ENCODE measurements around the gene LDB3.

The LDB3 gene

DNA sequence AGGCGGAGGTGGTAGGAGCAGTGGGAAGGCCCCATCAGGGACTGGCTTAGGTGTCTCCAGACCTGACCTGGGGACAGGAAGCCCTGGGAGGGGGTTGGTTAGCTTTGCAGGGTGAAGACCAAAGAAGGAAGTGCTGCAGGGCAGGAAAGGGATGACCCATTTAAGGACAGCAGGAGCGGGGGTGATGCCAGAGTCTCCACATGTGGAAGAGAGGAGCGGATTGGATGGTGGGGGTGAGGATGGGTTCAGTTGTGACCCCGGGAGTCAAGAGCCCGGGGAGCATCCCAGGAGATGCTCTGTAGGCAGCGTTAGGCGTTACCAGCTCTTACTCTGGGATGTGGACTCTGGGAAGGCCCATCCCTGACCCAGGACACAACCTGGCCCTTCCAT lies 3.1 kb upstream of the LDB3 start:
- DNase-seq = no peak

DNA sequence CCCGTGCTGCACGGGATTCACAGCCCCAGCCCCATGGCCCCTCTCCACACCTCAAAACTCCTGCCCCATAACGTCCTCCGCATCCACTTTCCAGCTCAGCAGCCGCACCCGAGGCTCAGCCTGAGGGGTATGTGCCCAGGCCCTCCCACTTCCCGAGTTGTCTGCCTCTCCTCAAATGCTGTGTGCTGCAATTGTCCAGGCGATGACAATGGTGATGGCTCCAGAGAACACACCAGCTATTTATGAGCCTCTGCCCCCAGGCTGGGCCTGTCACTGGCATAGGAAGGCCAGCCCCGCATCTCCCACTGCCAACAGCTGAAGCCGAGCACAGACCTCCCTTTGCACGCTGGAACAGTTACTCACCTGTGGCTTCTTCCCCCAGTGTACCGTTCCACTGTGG lies 2.4 kb upstream of the LDB3 start:
- no peak for DNase-seq

DNA sequence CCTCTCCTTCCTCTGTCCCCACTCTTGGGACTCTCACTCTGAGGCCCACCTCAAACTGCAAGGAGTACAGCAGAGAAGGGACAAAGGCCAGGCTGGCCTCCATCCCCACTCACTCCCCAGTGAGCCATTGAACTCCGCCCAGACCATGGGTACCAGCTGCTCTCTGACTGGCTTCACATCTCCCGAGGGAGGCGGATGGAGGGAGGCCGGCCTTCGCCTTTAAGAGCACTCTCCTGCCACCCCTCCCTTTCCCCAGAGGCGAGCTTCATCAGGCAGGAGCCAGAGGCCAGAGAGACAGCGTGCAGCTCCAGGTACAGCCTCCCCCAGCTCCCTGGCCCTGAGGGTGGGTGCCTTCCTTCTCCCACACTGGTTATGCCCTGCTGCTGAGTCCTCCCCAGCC lies 1.8 kb upstream of the LDB3 start:
- DNase-seq = no peak

DNA sequence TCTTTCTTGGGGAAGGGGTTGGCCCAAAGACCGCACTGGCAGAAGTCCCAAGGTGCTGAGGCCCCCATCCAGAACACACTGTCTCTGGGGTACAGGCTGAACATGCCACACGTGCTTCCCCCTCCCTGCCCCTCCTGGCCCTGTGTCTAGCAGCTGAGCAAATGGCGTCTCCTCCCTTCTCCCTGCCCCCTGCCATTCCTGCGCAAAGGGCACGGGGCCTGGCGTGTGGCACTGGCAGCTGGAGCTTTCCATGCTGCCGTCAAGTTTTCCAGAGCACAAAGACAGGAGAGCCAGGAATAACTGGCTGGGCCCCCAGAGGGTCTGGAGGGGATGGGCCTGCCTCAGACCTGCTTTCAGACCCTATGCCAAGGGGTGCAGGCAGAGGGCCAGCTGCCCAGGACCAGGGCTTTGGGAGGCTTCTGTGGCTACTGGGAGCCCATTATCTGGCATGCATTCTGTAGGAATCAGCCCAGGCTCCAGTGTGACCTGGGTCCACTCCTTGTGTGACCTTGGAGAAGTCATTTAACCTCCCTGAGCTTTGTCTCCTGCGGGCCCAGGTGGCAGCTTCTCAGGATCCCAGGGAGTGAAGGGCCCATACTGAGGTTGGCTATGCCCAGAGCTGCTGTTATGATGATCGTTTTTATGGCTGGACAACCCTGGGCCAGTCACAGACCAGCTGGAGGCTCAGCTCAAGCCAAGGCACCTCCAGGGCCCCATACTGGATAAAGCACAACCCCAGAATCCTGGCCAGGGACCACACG lies 710 bp upstream of the LDB3 start:
- DNase-seq = no peak

DNA sequence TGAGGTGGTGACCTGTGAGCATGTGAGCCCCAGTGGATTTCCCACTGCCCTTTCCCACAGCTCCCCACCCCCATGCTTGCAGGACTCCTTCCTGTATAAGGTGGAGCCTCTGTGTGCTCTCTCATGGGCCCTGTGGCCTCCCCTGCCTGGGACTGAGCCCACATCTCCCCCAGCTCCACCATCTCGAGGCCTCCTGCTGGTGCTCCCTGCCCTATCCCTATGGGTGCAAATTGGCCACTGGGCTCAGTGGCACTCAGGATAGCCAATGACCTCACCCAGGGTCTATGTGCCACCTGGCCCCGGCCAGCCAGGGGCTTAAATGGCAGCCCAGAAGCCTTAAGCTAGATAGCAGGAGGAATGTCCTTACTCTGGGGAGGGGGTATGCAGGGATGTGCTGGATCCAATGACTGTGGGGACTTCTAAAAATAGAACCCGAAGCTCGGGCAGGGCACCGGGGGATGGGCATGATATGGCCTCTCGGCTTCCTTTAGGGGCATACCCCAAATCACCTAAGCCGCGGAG lies 2.0 kb downstream of the LDB3 start:
- DNase-seq = no peak

DNA sequence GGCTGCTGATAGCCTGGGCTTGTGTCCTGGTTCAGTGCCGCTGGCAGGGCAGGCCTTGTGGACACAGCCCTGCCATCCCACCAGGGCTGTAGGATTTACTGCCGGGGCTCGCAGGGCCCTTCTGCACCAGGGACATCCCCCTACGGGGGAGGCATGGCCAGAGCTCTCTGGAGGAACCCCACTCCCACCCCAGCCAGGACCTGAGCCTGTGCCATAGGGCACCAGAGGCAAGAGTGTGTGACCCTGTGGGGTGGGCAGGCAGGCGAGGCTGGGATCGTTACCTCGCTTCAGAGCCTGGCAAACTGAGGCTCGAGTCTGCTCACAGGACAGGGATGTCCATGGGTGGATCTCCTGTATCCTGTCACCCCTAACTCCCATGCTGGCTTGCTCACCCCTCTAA lies 2.6 kb downstream of the LDB3 start:
- DNase-seq = no peak

DNA sequence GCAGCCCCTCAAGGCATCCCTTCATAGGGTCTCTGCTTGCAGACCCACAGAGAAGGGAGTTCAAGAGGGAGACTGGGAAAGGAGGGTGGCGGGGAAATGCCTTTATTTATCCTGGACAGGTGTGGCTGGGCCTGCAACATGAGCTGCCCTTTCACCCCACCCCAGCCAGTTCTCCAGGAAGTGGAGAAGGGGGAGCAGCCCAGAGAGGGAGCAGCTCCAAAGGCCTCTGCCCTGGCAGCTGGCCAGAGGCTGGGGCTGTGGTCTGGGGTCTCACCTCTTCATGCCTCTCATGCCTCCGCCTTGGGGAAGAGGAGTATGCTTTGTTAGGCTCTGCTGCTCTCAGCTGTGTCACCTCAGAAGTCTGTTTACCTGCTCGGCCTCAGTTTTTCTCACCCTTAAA lies 3.1 kb downstream of the LDB3 start:
- DNase-seq = no peak

DNA sequence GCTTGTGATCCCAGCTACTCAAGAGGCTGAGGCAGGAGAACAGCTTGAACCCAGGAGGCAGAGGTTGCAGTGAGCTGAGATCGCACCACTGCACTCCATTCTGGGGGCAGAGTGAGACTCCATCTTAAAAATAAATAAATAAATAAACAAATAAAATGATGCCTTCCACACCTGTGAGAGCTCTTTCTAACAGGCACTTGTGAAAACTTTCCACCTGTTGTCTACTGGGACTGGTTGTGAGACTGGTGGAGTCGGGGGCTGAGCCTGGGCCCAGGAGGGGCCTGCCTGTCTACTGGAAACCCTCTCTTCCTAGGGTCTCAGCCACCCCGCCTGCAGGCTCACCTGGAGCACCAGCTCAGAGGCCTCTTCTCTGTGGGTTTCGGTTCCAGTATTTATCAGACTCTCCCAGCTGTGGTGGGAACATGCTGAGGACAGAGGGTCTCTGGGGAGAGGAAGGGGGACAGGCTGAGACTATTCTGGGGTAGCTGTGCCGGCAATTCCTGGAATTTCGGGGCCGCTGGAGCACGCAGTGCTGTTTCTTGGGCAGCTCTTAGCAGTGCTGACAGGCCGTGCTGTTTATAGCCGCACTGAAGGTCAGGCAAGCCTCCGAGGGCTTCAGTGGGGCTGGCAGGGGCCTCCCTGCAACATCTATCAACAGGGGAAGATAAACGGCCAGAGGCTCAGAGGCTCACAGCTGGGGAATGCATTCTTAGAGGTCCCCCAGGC lies 3.8 kb downstream of the LDB3 start:
- no peak for DNase-seq

DNA sequence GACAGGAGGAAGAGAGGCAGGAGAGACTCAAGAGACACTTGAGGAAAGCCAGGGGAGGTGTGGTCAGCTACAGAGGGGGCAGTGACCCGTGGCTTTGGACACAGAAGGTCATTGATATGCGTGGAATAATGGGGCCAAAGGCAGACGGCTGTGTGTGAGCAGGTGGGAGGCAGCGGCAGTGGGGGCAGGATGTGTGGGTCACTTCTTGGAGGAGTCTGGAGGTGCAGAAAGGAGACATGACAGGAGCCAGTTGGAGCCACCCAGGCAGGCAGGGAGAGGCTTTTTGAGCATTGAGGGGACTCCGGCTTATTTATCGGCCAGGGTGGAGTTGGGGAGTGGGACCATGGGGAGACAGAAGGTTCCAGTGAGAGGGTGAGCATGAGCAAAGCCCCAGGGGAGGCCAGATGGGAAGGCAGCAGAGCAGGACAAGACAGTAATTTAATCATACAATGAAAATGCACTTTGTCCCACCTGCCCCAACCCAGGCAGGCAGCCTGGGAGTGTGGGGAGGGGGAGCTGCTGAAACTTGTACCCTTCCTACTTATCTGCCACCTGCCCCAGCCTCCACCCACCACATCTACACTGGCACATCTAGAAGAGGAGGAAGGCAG lies 5.0 kb downstream of the LDB3 start:
- DNase-seq = no peak

DNA sequence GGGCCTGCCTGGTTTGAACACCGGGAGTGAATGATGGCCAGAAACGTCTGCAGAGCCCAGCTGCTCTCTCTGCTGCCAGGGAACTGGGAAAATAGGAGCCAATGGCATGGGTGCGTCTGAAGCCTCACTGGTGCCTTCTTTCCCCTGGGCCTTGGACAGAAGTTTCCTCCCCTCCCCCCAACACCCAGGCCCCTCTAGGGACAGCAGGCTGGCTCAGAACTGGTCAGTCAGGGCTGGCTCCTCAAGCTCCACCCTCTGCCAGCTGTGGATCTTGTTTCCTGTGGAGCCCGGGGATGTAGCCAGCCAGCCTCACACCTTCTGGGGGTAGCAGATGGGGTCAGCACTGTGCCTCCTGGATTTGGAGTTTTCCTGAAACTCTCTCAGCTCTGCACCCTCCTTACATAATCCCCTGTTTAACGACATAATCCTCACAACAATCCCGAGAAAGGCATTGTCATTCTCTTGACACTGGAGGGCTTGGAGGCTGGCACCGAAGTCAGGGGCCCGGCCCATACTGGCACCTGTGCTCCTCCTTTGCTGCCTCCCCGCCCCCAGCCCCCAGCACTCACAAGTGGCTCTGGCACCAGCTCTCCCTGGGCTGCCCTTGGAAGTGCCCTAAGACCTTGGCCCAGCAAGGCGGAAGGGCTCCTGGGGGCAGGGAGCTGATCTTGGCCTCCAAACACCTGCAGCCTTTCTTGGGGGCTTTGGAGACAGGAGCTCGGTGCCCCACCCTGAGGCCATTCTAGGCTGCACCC lies 5.7 kb downstream of the LDB3 start:
- no peak for DNase-seq

DNA sequence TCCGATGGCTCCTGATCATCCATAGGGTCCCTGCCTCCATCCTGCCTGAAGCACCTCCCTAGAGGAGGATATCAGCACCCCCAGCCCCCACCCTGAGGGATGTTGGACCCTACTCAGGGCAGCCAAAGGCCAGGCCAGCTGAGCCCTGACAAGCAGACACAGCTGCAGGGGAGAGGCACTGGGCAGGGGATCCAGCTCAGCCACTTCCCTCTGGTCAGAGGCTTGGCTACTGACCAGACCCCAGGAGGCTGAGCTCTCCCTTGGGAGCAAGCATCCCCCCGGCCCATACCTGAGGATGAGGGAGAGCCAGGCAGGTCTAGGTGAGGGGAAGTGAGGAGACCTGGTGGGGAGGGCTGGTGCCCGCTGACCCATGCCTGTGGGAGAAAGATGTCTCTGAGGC lies 6.6 kb downstream of the LDB3 start:
- no peak for DNase-seq

DNA sequence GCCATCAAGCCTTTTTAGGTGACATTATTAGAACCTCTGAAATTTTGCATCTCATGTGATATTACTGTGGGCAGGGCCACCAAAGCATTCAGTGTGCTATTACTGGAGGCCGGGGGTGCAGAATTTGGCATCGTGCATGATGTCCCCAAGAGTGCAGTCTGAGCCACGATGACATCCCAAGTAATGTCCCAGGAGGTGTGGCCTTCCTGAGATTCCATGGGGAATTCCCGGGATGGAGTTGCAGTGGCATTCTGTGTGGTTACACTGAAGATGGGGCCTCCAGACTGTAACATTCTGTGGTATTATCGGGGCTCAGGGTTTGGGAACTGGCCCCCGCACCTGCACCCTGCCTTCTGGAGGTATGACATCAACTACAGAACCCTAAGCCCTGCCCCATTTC lies 9.1 kb downstream of the LDB3 start:
- DNase-seq = no peak

DNA sequence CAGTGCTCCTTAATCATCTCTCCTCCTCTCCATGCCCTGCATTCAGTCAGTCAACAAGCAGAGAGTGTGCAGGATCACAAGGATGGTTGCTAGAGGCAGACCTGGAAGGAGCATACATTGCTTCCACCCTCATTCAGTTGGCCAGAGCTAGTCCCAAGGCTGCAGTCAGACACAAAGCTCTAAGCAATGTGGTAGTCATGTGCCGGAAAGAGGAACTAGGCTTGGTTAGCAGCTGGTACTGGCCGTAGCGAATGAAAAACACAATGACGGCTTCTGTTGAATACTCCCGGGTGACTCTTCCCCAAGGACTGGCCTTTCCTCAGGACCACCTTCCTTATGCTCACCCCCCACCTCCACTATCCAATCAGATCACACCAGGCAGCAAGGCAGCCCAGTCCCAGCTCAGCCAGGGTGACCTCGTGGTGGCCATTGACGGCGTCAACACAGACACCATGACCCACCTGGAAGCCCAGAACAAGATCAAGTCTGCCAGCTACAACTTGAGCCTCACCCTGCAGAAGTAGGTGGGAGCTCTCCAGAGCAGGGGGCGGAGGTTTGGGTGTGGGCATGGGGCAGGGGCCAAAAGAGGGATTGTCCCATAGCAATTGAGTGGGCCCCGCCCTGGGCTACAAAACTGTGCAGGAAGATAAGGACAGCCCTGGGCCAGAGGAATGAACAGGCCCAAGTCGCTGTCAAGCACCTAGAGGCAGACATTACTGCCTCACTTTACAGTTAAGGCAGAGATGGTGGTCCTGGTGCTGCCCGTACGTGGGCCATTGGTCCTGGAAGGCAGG lies 10.9 kb downstream of the LDB3 start:
- DNase-seq = no peak

DNA sequence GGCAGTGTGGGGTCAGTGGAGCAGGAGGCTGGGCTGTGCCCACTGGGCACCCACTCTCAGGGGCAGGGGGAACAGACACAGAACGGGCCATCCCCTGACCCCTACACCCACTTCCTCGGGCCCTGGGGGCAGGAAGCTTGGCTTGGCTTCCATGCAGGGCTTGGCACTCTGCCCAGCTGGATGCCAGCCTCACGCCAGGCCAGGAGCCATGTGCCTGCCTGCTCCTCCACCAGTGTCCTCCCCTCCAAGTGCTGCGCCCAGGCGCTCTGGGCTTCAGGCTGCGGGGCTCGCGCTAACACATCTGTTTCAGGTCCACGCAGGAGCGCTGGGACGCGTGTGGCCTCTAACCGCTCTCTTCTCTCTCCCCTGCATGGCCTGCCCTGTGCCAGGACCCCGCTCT lies 12.7 kb downstream of the LDB3 start:
- DNase-seq = no peak

DNA sequence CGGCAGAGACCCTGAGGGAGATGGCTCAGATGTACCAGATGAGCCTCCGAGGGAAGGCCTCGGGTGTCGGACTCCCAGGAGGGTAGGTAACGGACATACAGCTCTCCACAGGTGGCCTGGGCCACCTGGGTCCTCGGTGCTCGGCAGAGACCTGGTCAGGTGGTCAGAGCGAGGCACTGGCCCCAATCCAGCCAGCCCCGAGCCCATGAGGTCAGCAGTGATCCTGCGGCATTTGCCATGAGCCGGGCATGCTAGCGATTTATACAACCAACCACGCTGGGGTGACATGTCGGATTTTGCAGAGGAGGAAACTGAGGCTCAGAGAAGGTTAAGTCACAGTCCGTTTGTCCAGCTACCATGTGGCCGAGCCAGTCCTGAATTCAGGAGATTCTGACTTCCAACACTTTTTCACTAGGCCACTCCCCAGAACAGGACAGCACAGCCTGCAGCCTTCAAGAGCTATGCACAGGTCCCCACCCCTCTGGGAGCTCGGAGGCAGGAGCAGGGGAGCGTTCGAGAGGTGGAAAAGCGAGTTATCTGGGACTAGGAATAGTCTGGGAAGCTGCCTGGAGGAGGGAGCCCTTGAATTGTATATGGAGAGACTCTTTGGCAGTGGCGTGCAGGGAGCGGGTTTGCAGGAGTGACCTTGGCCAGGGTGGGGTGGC lies 13.5 kb downstream of the LDB3 start:
- DNase-seq = no peak

DNA sequence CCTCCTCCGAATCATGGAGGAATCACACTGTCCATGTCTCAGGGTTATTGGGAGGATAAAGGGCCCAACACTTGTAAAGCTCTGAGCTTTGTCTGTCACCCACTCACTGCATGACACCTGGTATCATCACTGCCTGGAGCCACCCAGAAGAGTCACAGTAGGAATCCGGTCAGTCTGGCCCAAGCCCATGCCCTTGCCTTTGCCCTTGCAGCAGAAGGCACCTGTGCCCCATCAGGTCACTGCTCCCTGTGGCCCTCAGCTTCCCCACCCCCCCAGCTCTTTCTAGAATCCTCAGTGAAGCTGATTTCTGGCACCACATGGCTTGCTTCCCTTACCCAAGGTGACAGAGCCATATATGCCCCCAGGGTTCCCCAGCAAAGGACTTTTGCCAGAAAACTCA lies 14.4 kb downstream of the LDB3 start:
- DNase-seq = no peak

DNA sequence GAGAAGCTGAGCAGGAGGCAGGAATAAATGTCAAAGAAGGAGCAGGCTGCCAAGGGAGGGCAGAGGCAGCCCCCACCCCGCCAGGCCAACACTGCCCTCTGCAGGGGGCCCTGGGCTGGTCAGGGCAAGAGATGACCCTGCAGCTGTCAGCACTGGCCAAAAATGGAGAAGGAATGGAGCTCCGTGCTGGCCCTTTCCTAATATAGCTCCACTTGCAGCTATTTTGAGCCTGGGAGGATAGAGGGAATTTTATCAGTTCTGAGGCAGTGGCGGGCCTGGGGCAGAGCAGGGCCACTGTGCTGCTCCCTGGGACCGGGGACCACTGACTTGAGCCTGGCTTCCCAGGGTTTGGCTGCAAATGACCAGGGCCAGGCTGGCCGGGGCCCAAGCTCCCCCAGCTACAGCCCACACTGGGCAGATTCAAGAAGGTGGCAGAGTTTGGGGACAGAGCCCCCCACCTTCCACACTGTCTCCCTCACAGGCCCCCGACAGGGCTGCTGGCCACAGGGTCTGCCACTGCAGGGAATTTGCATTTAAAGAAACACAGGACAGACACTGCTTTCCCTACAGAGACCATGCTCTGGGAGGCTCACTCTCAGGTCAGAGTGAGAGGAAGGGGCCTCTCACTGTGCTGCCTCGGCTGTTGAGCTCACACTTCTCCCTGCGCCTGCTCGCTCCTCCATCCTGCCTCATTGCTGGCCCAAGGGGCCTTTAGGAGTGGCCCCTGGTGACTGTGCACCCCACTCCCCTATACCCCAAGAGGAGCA lies 16.2 kb downstream of the LDB3 start:
- no peak for DNase-seq

DNA sequence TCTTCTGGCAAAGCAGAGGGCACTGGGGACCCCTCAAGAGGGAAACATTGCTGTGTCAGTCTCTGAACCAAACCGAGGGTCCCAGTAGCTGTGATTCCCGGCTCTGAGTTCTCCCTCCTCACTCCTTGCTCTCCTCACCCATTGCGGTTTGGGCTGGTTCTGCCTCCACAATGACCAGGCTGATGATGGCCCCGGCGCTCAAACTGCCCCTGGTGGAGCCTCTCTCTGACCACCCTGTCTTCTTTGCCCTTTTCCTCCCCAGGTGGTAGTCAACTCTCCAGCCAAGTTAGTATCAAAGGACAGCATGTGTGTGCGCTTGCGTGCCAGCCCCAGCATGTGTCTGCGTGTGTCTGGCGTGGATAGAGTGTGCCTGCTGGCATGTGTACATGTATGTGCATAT lies 17.1 kb downstream of the LDB3 start:
- DNase-seq = no peak

DNA sequence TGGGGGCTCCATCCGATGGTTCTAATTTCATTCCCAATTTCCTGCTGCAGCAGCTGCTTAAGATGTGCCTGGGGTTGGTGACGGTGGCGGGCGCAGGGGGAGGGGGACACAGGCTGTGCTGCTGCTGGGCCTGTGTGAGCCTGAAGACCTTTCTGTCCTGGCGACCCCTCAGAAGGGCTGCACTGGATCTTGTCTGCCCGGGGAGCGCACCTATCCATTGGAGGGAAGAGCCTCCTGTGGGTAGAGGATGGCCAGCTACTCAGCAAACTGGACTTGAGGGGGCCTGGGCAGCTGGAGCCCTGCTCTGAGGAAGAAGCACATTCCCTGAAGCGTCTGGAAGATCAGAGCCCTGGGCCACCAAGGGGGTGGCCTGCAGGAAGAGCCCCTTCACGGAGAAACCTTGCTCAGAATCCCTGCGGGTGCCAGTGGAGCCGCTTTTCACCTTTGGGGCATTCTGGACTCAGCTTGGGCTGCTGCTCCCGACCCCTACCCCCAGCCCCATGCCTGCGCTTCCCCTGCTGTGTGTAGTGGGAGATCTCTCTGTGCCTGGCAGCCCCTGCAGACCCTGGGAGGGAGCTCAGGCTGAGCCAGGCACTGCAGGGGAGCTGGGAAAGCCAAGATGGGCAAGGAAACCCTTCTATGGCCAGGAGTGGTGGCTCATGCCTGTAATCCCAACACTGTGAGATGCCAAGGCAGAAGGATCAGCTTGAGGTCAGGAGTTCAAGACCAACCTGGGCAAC lies 17.8 kb downstream of the LDB3 start:
- DNase-seq = no peak

DNA sequence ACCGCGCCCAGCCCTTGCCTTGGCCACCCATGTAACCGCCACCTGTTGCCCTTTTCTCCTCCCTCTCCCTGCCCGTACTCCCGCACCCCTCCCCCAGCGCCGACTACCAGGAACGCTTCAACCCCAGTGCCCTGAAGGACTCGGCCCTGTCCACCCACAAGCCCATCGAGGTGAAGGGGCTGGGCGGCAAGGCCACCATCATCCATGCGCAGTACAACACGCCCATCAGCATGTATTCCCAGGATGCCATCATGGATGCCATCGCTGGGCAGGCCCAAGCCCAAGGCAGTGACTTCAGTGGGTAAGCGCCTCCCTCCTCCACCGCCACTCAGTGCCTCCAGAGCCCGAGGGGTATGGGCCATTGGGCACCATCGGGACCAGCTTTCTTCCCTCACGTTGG lies 18.7 kb downstream of the LDB3 start:
- no peak for DNase-seq

Measured in activated CD4-positive, alpha-beta T cell treated with anti-CD3 and anti-CD28 coated beads for 48 hours (primary cell).